Left lobe of liver (tissue), 2 donors: ENCODE measurements around the gene TMEM242. TPM values are rescaled to one million over a fixed set of nuclear protein-coding genes. Genes with fewer than 3 reads are reported as not detected.
"Not testable (repeated sequence)": the region's sequence is repeated elsewhere in the genome, so short reads cannot be mapped to it uniquely, and the experiment has no call there.

Source experiments
- ATAC-seq: fragments of 200-7000 bp; cut with Tn5 transposase; one replicate; pipeline ENCODE4 v1.9.1; 2020; ENCODE audit warnings: mild to moderate bottlenecking, moderate library complexity
- DNase-seq: peaks from one replicate; pipeline ENCODE4 v3.0.0-alpha.2; 2020; ENCODE audit warnings: low spot score
- total RNA-seq: library from RNA; stranded (reverse); gene quantifications from one replicate; pipeline ENCODE4 v1.2.1, GENCODE V29; 2021
- donor health status: DM: no; HTN: no; CAD: no; lungs with moderate emphysema.
- donor health status: DM: no; HTN: yes; CAD: no.

TMEM242 gene
- total RNA-seq, 1 donor from 2014 or later: 6.8 TPM

DNA sequence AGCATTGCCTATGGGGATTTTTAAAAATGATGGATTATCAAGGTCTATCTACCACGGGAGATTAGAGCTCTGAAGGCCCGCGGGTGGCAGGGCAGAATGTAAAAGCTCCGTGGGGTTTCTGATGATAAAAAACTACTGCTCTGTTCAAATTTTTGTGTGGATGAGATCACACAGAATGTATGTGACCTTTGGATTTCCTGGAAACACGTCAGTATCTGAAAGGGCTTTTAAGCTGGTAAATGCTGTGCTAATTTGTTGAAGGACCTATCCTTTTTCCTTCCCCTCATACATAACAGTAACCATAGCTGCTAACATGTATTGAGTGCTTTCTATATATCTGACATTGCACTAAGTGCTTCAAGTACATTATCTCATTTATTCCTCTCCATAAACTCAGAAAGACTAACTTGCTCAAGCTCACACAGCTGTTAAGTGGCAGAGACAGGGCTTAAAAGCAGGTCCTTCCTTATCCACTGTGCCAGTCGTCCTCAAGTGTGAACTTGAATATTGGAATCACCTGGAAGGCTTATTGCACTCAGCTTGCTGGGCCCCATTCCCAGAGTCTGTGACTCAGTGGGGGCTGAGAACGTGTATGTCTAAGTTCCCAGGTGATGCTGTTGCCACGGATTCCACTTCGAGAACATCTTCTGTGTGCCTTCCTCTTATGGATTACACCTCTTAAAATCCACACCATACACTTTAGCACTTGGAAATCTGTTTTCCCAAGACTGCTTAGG, 1.9 kb upstream of the TMEM242 start:
- ATAC-seq: no peak
- no peak for DNase-seq

DNA sequence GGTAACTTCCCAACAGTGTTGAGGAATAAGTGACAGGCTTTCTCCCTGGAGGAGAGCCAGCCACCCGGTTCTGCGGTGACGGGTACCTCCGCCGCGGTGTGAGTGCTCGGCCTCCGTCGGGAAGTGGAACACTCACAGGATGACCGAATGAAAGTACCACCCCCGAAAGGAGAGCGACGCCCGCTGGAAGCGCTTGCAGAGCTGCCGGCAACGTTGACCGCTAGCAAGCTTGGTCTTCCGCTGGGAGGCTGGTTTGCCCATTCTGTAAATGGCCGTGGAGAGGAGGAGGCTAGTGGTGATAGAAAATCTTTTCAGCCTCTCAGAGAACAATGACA, 614 bp upstream of the TMEM242 start:
- DNase-seq: peak; percentile 85
- ATAC-seq: peak; percentile 78

- ATAC-seq (no peak), DNase-seq (no peak)
Observed at GRCh38 chr6:157322792-157323254, 496 bp downstream of the TMEM242 start.

GRCh38 chr6:157316871-157317814, 6.2 kb downstream of the TMEM242 start:
- ATAC-seq: peak; percentile 87

DNA sequence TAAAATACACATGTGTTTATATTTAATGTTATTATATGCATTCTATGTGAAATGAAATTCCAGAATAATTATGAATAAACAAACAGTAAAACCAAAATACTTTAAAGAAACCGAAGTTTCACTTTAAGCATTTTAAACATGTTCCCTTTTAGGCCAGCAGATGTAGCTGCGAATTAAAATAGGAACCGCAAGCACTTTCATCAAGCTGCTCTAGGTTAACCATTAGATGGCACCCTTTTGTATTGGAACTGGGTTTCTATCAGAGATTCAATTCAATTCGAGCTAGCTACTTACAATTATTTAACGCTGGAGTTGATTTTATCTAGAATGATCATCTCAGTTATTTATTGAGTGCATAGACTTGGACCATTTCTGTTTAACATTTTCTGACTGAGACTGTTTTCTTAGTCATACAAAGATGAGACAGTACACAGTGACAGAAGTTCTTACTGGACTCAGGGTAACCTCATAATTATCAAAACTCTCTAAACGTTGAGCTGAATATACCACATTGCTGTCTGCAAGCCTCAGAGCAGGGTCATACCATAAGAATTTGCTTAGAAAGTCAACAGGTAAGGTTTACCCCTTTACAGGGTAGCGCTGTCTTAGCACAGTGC, 8.5 kb downstream of the TMEM242 start:
- peak; percentile 83 for ATAC-seq
- DNase-seq: no peak

More at GRCh38 chr6:157316871-157317814, 6.2 kb downstream of the TMEM242 start:
- peak; percentile 84 for DNase-seq

DNA sequence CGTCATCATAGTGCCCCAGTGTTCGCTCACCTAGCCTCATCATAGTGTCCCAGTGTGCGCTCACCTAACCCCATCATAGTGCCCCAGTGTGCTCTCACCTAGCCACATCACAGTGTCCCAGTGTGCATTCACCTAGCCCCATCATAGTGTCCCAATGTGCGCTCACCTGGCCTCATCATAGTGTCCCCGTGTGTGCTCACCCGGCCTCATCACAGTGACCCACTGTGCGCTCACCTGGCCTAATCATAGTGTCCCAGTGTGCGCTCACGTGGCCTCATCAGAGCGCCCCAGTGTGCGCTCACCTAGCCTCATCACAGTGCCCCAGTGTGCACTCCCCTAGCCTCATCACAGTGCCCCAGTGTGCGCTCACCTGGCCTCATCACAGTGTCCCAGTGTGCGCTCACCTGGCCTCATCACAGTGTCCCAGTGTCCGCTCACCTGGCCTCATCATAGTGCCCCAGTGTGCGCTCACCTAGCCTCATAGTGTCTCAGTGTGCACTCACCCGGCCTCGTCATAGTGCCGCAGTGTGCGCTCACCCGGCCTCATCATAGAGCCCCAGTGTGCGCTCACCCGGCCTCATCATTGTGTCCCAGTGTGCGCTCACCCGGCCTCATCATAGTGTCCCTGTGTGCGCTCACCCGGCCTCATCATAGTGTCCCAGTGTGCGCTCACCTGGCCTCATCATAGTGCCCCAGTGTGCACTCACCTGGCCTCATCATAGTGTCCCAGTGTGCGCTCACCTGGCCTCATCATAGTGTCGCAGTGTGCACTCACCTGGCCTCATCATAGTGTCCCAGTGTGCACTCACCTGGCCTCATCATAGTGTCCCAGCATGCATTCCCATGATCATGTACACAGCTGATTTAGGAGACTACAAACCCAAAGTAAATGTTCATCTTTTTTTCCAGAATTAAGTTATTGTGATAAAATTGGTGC, 9.5 kb downstream of the TMEM242 start:
- no peak for DNase-seq
- ATAC-seq: no peak

GRCh38 chr6:157312757-157313156, 10.6 kb downstream of the TMEM242 start:
- no peak for DNase-seq
- ATAC-seq: no peak

GRCh38 chr6:157310693-157311092, 12.6 kb downstream of the TMEM242 start:
- ATAC-seq: not testable (repeated sequence)

GRCh38 chr6:157307661-157308060, 15.7 kb downstream of the TMEM242 start:
- DNase-seq: no peak
- no peak for ATAC-seq

More at GRCh38 chr6:157310693-157311092, 12.6 kb downstream of the TMEM242 start:
- DNase-seq: not testable (repeated sequence)

GRCh38 chr6:157305670-157306653, 17.4 kb downstream of the TMEM242 start:
- no peak for ATAC-seq
- DNase-seq: no peak

DNA sequence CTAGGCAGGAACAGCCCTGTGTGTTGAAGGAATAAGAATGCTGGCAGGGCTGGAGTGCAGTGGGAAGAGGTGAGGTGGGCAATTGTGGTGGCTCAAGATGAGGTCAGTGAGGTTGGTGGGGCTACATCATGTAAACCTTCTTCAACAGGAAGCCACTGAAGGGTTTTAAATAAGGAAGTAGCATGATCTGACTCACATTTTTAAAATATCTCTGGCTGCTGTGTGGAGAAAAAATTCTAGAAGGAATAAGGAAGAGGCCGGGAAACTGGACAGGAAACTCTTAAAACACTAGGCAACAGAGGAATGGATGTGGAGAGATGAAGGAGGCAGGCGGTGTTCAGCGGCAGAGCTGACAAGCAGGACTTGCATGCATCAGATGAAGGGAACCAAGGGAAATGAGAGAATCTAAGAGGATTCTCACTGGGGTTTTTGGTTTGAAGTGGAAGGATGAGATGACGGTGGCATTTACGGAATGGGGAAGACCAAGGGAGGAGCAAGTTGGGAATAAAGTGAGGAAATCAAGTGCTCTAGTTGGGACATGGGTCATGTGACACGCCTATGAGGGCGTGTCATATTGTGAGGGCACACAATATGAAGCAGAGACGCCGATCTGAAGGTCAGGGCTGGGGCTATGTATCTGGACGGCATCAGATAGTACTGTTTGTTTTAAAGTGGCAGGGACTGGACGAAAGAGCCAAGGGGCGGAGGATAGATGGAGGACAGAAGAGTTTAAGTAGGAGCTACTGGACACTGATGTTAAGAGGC, 18.2 kb downstream of the TMEM242 start:
- ATAC-seq (peak; percentile 90), DNase-seq (peak; percentile 76)

- peak; percentile 58 for ATAC-seq
- no peak for DNase-seq
Observed at GRCh38 chr6:157302736-157303135, 20.6 kb downstream of the TMEM242 start.

GRCh38 chr6:157300436-157300835, 22.9 kb downstream of the TMEM242 start:
- no peak for ATAC-seq
- DNase-seq: no peak

DNA sequence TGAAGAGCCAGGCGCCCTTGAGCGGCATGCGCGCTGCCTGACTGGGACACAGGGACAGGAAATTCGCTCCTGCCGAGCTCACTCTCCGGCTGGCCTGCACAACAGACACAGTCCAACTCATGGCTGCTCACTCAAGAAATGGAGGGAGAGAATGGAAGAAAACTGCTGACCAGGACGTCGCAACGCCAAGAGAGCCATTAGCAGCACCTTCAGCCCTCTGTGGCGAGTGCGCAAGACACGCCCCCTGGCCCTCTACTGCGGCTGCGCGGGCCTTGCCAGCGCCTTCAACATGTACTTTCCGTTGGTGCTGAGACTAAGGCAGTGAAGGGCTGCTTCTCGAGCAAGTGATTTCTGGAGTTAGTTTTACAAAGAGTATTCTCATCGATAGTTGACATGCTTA, 23.3 kb downstream of the TMEM242 start:
- DNase-seq (no peak), ATAC-seq (no peak)

DNA sequence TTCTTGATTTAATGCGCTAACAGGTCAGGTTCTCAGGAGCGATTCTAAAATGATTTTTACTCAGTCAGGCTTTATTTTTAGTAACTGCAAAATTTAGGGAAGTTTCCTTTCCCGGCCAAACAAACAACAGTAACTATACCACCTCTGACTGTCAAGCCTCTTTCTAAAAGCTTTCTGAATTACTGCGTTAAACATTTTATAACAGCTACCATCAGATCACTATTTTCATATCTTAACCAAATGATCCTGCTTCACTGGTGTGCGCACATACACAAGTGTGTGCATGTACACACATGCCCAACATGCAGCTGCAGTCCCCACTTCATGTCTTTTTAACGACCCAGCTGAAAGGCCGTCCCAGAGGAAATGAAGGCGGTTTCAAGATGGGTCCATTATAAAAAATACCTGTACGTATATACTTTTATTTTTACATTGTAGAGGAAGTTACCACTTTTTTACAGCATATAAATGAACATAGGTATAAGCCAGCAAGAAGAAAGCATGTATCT, 25.0 kb downstream of the TMEM242 start:
- DNase-seq: no peak
- no peak for ATAC-seq

- no peak for ATAC-seq
Observed at GRCh38 chr6:157294654-157295053, 28.7 kb downstream of the TMEM242 start.

GRCh38 chr6:157293780-157294179, 29.5 kb downstream of the TMEM242 start:
- DNase-seq (no peak), ATAC-seq (no peak)

More at GRCh38 chr6:157294654-157295053, 28.7 kb downstream of the TMEM242 start:
- DNase-seq: no peak

GRCh38 chr6:157292202-157292601, 31.1 kb downstream of the TMEM242 start:
- no peak for ATAC-seq
- no peak for DNase-seq
